ENCODE measurements around the gene GMDS. TPM values are rescaled to one million over a fixed set of nuclear protein-coding genes. Genes with fewer than 3 reads are reported as not detected.

Gene GMDS
- total RNA-seq, 4 donors from 2014 or later, result 197 to 375 (median 215) TPM

DNA sequence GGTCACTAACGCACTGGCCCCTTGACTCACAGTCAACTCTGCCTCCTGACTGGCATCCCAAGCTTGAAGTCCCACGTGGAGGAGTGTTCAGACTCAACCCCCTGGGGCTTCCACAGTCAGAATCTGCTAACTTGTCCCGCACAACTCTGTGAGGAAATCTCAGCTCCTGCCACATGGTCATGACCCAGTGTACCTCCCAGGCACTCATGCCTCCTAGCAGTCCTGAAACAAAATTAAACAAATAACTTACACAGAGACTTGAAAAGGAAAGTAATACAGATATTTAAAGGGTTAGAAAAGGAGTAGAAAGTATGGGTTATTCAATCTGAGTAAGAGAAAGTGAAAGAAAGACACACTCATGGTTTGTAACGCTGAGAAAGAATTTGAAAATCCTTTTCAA, 134.9 kb downstream of the GMDS start:
- DNase-seq, result no peak
- no peak overlapping the region for H3K27ac ChIP-seq
- no peaks in the 10 kb centered on the region for H3K27me3 ChIP-seq
- no peak overlapping the region for H3K4me3 ChIP-seq
- no peaks in the 10 kb centered on the region for H3K9me3 ChIP-seq
- no peaks in the 10 kb centered on the region for H3K4me1 ChIP-seq
- TF ChIP-seq, protein P1, sequence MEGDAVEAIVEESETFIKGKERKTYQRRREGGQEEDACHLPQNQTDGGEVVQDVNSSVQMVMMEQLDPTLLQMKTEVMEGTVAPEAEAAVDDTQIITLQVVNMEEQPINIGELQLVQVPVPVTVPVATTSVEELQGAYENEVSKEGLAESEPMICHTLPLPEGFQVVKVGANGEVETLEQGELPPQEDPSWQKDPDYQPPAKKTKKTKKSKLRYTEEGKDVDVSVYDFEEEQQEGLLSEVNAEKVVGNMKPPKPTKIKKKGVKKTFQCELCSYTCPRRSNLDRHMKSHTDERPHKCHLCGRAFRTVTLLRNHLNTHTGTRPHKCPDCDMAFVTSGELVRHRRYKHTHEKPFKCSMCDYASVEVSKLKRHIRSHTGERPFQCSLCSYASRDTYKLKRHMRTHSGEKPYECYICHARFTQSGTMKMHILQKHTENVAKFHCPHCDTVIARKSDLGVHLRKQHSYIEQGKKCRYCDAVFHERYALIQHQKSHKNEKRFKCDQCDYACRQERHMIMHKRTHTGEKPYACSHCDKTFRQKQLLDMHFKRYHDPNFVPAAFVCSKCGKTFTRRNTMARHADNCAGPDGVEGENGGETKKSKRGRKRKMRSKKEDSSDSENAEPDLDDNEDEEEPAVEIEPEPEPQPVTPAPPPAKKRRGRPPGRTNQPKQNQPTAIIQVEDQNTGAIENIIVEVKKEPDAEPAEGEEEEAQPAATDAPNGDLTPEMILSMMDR (IDR thresholded peaks at IDR 0.05), result no peak
- TF ChIP-seq POLR2A (IDR thresholded peaks at IDR 0.05), result no peak
- no peaks in the 10 kb centered on the region for H3K36me3 ChIP-seq

DNA sequence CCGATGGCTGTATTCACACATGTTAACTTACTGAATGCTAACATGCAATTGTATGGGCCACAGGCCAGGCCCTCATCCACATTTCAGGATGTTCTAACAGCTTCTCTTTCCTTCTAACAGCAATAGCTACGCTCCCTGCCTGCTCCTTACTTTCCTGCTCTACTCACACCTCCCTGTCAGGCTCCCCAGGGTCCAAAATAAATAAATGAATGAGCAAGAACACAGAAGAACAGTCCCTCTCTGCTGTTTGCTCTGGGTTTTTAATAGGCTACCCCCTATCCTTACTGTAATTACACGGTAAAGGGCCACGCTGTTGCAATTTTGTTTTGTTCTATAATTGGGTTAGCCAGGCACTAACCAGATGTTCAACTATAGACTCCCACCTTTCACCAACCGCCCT, 135.6 kb downstream of the GMDS start:
- H3K27me3 ChIP-seq, result no peaks in the 10 kb centered on the region
- no peaks in the 10 kb centered on the region for H3K4me1 ChIP-seq
- no peaks in the 10 kb centered on the region for H3K36me3 ChIP-seq
- no peak overlapping the region for H3K4me3 ChIP-seq
- no peaks in the 10 kb centered on the region for H3K9me3 ChIP-seq
- DNase-seq, result no peak
- H3K27ac ChIP-seq, result no peak overlapping the region
- TF ChIP-seq, protein P1 (IDR thresholded peaks at IDR 0.05), result no peak
- no peak for TF ChIP-seq POLR2A (IDR thresholded peaks at IDR 0.05)

DNA sequence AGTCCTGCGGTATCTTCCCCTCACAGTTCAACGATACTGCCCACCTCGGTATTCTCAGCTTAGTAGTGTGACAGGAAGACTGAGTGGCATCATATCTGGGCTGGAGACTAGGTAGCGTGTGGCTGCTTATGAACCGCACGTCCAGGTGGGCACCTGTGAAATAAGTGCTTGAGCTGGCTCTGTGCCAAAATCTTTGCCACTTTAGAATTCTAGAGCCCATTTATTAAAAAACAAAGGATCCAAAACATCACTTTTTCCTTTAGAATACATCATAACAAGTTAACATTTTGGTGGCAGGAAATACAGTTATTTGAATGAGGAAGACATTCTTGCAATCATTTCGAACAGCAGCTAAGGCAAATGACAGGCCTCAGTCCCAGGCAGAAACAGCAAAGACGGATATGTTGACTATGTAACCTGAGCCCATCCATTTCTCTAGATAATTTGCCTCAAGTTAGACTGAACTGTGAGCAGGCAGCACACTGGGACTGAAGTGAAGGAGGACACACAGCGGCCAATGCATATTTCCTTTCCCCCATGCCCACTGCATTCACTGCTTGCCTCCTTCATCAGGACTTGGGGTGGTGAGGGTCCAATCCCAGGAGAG, 136.6 kb downstream of the GMDS start:
- Histone ChIP-seq H3K27ac (no peak overlapping the region), H3K9me3 (no peaks in the 10 kb centered on the region), H3K27me3 (no peaks in the 10 kb centered on the region), H3K4me1 (no peaks in the 10 kb centered on the region), H3K36me3 (no peaks in the 10 kb centered on the region), H3K4me3 (no peak overlapping the region)
- no peak for DNase-seq
- TF ChIP-seq, protein P1 (IDR thresholded peaks at IDR 0.05), result no peak
- no peak for TF ChIP-seq POLR2A (IDR thresholded peaks at IDR 0.05)

DNA sequence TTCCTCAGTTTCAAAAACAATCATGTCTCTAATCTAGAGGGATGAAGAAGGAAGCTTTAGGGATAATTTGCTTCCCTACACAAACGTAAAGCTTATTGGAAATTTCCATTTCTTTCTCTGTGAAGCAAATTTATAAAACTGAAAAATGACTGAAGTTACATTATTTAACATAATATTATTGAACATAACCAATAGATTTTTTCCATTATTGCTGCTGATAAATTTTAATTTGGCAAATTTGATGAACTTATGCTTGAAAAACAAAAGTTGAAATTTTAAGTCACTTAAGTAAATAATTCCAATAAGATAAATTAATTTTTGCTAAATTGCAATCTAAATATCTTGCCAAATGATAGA, 140.9 kb downstream of the GMDS start:
- TF ChIP-seq POLR2A (IDR thresholded peaks at IDR 0.05), result no peak
- TF ChIP-seq, protein P1 (IDR thresholded peaks at IDR 0.05), result peak in 1 of 6 experiments; percentile 13
- DNase-seq, result no peak
- H3K4me1 ChIP-seq, result no peaks in the 10 kb centered on the region
- H3K27ac ChIP-seq, result no peak overlapping the region
- no peaks in the 10 kb centered on the region for H3K9me3 ChIP-seq
- no peaks in the 10 kb centered on the region for H3K27me3 ChIP-seq
- H3K4me3 ChIP-seq, result no peak overlapping the region
- H3K36me3 ChIP-seq, result no peaks in the 10 kb centered on the region

DNA sequence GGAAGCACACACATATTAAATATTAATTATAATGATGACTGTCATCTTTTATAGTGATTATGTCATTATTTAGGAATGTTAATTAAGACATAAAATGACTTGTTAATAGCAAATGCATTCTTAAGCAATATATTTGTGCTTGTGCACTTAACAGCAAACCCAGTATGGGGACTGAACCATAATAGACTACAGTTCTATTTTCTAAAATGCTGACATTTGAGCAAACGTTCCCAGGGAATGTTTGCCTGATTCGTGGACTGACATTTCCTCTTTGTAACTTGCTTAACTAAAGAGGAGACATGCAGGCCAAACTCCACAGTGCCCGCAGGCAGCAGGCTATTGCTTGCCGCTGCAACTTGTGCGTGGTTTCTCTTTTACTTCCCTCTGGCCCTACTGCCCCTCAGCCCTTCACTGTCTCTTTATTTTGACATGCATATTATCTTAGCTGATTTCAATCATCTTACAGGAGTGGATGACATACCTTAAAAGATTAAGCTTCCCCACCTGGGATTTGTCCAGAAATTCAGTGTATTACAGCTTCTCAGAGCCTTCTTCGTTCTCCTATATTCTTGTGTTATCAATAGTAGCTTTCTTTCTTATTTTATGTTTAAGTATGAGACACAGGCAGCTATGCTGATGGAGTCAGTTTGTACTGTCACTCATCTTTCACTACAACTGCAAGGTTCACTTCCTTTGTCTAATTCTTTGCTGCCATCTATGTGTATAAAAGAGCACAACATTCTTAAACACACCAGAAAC, 141.5 kb downstream of the GMDS start:
- no peak for TF ChIP-seq POLR2A (IDR thresholded peaks at IDR 0.05)
- TF ChIP-seq, protein P1 (IDR thresholded peaks at IDR 0.05), result peak in 4 of 6 experiments; percentile 36 to 77 (median 67)
- Histone ChIP-seq H3K27me3 (no peaks in the 10 kb centered on the region), H3K4me3 (no peak overlapping the region), H3K36me3 (no peaks in the 10 kb centered on the region), H3K27ac (no peak overlapping the region), H3K9me3 (no peaks in the 10 kb centered on the region), H3K4me1 (no peaks in the 10 kb centered on the region)
- DNase-seq, result no peak

Measured in Peyer's patch (tissue), 4 donors.